NCI-H226 (cell line): ENCODE results near the gene EFHD2.
"Not testable (repeated sequence)": the region's sequence is repeated elsewhere in the genome, so short reads cannot be mapped to it uniquely, and the experiment has no call there.

ENCODE experiments used
- DNase-seq: peaks from one replicate; pipeline ENCODE4 v3.0.0-alpha.2; 2015

EFHD2 gene

DNA sequence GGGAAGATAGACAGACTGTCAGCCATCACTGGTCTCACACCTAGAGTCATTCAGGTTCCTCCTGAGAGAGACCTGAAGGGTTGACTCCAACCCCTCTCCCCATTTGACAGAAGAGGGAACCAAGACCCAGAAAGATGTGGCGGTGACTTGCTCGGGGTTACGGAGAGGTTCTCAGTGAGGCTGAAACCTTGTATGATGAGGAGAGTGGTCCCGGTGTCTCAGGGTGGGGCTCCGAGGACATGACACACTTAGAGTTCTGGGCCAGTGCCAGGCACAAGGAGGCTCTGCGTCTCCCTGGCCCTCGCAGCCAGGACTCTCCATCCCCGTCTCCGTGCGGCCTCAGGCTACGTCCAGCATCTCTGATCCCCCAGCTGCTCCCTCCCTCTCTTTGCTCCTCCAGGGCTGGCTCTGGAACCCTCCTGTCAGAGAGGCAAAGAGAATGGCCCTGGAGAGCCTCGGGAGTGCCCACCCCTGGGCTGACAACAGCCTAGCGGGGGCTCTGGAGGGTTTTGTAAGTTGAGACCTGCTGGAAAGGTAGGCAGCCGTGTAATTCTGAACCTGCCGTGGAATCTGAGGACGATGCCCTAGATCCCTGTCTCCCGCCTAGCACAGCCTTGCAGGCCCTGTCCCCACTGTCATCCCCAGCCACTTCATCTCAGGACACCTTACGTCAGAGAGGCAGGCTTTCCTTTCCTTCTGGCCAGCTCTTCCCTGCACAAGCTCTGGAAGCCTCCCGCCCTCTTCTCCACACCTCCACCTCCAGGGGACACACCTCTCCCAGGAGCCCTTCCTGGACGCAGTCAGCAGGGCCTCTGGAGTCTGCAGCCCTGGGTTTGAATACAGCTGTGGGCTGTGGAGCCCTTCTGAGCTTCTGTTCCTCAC, 4.1 kb downstream of the EFHD2 start:
- no peak for DNase-seq

DNA sequence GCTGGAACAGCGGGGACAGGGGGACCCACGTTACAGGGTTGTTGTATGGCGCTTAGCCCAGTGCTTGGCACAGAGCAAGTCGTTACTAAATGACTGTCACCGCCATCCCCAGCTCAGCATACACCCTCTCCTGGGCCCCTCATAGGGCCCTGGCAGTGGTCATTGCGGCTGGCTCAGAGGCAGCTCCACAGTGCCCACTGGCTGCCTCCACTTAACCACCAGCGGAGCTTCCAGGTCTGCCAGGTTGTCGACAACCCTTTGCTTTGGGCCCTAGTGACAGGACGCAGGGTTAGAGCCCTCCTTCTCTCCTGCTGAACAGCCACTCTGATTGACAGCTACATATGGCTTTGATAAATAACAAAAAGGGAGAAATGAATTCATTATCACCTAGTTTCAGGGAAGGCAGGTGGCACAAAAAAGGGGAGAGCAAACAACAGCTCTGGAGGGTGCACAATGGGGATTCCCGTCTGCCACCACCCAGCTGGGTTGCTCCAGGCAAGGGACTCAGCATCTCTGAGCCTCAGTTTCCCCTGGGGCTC, 4.8 kb downstream of the EFHD2 start:
- DNase-seq = no peak

DNA sequence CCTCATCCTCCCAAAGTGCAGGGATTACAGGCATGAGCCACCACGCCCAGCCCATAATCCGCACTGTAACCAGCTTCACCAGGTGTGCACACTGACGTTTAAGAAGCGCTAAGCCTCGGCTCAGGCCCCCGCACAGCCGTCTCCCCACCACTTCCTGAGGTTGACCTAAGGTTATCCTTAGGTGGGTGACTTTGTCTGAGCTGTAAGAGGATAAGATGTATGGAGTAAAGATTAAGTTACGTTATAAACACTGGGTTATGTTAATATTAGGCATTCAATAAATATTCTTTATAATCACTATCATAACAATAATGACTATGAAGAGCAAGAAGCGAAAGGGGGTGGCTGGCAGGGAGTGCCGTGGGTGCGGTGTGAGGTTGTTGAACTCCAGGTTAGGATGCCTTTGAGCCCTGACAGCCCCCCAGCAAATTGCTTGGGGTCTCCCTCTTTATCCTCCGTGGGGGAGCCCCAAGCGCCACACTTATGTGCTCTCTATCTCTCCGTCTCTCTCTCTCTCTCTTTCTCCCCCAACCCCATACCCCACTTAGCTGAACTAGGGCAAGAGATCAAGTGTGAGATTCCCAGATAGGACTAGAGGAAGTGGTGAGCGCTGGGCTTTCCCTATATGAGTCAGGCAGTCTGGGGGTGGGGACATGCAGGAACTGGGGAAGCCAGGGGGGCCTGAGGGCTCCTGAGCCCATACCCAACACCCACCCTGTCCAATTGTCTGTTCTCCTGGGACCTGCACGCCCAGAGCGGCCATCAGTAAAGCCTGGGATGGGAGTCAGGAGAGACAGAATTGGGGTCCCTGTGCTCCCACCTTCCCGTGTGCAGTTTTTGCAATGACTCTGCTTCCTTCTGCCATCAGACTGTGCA, 7.6 kb downstream of the EFHD2 start:
- DNase-seq = peak; percentile 84

DNA sequence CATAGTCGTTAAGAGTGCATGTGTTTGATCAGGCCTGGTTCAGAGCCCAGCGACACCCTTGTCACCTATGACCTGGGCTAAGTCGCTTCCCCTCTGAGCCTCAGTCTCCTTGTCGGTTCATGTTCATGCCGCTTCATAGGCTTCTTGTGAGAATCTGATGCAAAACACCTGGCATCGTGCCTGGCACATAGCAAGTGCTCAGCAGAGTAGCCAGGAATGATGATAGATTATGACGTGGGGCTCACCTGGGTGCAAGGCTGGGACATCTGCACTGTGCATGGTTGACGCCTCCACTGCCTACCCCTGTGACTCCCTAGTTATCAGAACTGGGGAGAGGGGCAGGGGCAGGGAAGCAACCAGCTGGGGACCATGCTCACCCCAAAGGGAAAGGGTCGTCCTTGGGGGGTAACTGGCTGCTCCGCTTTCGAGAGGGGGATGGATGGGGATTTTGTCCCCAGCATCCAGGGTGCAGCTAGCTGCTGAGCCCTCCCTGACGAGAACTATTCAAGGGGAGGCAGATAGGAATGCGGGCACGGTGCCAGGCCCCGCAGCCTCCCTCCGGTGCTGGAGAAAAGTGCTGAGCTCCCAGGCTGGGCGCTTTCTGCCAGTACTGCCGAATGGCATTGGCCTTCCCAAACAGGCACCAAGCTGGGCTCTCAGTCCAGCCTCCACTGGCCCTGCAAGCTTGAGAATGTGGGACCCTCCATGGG, 9.3 kb downstream of the EFHD2 start:
- DNase-seq = peak; percentile 78

DNA sequence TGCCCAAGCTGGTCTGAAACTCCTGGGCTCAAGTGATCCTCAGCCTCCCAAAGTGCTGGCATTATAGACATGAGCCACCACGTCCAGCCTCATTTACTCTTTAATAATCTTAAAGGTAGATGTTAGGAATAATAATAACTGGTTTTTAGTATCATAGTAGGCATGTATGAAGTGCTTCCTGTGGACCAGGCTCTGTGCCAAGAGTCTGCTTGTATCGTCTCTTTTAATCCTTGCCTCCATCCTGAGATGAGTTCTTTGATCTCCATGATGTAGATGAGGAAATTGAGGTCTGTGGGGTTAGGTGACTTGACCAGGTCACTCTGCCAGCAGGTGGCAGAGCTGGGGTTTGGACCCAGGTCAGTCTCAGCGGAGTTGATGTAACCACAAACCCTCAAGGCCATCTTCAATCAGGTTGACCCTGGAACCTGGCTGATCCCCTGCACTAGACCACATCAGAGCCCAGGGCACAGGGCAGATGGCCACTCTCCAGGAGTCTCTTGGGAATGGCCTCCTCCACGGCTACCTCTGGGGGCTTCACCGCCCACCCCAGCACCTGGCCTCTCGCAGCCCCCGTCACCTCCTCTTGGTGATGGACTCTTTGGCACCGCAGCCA, 11.3 kb downstream of the EFHD2 start:
- no peak for DNase-seq

DNA sequence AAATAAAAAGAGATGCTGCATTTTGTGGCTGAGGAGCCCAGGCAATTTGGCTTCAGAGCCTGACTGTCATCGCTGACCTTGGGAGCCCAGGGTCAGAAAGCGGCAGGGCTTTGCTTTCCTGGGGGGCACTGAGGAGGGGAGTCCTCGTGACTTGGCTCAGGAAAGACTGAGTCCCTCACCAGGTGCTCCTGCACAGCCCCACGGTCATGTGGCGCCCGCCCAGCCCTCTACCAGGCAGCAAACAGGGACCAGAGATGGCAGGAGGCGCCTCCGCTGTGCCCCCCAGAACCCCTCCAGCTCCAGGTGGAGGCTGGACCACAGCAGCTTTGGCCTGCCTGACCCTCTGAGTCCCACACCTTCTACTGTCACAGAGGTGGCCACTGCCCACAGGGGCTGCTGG, 13.2 kb downstream of the EFHD2 start:
- DNase-seq = no peak

DNA sequence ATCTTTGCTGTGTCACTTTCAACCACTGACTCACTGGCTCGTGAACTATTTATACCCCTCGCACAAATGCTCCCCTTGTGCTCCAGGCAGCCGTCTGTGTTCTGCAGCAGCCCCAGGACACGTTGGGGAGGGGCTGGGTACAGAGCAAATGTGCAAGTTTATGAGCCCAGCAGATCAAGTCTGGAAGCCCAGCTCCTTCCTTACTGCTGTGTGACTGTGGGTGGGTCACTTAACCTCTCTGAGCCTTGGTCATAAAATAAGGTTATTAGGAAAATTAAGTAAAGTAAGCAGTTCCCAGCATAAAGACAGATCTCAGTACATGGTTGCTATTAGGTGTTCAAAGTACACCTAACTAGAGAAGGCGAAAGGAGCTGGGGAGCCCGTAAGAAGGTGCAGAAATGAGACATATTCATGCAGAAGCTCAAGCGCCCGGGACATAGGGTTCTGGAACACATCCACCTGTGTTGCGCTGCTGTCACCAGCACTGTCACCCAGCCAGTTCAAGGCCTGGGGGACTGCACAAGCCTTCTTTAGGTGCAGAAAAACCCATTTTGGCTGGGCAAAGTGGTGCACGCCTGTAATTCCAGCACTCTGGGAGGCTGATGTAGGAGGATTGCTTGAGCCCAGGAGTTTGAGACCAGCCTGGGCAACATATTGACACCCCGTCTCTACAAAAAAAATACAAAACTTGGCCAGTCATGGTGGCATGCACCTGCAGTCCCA, 13.8 kb downstream of the EFHD2 start:
- DNase-seq = no peak

DNA sequence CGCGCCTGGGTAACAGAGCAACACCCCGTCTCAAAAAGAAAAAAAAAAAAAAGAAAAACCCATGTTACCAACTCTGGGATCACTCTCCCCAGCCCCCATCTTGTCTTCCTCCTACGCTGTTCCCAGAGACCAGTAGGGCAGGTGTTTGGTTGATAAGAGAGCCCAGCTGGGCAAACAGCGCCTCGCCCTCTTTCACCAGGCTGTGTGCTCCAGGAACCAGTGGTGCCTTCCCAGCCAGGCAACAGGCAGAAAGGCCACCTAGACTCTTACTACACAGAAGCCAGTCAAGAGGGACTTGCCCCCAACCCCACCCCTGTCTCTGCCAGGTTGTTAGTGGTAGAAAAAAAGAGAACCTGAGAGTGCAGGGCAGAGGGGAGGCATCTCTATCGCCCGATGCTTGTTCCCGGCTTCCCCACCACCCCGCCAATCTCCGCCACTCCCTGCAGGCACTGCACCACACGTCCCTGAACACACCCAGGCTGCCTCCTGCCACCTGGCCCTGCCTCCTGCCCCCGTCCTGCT, 14.5 kb downstream of the EFHD2 start:
- no peak for DNase-seq

DNA sequence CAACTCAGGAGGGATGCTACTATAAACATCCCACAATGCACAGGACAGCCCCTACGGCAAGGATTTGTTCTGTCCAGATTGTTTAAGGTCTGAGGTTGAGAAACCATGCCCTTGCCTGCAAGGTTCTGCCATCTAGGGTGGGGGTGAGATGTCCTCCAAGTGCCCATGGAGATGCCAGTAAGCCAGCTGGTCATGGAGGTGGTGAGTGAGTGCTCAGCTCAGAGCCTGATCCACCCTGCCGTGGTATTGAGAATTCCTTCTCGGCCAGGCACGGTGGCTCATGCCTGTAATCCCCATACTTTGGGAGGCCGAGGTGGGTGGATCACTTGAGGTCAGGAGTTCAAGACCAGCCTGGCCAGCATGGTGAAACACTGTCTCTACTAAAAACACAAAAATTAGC, 15.3 kb downstream of the EFHD2 start:
- DNase-seq = no peak

DNA sequence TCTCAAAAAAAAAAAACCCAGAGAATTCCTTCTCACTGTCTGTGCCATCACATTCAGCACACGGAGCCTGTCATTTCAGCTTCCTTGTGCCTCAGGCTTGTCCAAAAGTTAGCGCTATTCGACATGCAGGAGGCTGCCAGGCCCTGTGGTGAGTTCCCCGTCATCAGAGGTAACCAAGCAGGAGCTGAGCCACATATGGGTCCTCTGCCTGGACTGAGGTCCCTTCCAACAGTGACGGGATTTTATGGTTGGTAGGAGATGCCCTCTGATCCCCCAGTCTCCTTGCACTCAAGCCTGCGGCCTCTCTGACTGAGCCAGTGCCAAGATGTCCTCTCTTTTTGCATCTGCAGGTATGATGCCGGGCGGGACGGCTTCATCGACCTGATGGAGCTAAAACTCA, 15.8 kb downstream of the EFHD2 start:
- no peak for DNase-seq

DNA sequence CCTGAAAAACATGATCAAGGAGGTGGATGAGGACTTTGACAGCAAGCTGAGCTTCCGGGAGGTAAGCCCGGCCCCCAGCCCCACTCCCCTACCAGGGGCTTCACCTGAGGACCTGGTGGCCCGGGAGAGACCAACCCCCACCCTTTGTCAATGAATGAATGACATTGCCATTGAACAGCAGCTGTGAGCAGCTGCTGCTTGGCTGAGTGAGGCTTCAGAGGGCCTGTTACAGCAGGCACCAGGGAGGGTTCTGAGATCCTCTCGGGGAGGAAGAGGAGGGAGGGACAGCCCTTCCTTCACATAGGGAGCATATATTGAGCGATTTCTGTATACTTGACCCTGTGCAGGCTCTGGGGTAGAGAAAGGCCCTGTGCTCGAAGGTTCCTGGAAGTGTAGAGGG, 16.3 kb downstream of the EFHD2 start:
- DNase-seq = no peak

DNA sequence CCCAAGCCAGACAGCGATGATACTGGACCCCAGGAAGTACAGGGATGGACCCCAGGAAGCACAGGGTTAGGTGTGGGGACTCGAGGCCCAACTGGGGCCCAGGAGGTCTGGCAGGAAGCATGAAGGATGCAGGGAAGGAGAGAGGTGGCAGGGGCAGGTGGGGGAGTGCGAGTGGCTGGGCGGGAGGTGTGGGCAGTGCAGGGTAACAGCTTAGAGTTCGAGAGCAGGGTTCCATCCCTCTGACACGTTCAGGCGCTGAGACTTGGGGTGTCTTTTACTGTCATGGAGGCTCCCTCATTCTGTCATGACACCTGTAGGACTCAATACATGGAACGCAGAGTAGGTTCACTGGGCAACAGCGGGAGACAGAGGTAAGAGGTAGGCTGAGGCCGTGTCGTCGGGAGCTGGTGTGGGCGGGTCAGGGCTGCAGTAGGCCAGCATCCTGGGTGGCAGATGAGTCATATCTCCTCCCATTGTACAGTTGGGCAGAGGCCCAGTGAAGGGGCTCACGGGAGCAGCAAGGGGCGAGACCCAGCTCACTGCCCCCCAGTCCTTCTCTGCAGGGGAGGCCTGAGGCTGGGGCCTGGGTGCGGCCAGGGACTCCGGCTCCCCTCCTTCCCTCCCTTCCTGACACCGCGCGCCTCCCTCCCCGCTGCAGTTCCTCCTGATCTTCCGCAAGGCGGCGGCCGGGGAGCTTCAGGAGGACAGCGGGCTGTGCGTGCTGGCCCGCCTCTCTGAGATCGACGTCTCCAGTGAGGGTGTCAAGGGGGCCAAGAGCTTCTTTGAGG, 17.0 kb downstream of the EFHD2 start:
- peak; percentile 82 for DNase-seq

DNA sequence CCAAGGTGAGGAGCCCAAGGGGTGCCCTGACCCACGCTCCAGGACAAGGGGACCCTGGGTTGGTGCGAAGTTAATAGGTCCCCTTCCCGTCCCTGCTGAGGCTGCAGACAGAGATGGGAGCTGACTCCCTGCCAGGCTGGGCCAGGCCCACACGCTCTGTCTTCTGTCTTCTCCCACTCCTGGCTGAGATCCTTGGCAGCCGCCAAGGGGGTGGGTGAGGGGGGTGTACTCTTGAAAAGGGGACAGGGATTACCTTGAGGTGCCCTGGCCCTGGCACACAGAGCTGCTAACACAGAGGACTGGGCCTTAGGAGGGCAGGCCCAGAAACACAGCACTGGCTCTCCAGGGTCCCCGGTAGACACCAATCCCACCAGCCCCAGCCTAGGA, 17.6 kb downstream of the EFHD2 start:
- DNase-seq = no peak

DNA sequence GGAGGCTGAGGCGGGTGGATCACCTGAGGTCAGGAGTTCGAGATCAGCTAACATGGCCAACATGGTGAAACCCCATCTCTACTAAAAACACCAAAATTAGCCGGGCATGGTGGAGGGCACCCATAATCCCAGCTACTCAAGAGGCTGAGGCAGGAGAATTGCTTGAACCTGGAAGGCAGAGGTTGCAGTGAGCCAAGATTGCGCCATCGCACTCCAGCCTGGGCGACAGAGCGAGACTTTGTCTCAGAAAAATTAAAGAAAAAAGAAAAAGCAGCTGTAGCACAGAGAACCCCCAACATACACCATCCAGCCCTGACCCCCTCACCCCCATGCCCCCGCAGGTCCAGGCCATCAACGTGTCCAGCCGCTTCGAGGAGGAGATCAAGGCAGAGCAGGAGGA, 18.6 kb downstream of the EFHD2 start:
- not testable (repeated sequence) for DNase-seq

DNA sequence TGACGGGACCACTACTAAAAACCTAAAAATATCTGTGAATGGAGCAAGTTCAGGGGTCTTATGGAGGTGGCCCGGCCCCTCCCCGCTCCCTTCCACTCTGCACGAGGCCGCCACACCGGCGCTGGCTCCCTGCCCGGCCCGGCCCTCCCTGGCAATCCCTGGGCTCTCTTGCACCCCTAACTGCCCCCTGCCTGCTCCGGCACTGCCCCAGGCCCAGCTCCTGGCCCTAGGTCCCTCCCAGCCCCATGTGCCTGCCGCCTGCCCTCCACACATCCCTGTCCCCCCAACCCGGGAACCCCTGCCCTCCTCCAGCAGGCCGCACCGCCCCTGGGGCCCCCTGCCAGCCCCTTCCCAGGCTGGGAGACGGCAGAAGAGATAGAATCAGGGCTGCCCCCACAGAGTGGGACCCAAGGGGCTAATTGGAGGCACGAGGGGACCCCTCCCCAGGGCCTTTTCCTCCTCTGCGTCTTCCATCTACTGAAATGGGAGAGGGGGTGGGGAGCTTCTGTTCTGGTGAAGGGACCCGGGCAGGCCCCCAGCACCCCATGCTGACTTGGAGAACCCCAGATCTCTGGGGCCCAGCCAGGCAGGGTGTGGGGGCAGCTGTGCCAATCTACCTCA, 19.2 kb downstream of the EFHD2 start:
- DNase-seq = no peak

DNA sequence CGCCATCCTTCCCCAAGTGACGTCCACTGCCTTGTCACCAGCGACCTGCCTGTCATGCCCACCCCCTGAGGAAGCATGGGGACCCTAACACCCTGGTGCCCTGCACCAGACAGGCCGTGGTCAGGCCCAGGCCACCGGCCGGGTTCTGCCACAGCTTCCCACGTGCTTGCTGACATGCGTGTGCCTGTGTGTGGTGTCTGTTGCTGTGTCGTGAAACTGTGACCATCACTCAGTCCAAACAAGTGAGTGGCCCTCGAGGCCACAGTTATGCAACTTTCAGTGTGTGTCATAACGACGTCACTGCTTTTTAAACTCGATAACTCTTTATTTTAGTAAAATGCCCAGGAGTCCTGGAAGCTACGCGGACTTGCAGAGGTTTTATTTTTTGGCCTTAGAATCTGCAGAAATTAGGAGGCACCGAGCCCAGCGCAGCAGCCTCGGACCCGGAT, 20.0 kb downstream of the EFHD2 start:
- DNase-seq = no peak

DNA sequence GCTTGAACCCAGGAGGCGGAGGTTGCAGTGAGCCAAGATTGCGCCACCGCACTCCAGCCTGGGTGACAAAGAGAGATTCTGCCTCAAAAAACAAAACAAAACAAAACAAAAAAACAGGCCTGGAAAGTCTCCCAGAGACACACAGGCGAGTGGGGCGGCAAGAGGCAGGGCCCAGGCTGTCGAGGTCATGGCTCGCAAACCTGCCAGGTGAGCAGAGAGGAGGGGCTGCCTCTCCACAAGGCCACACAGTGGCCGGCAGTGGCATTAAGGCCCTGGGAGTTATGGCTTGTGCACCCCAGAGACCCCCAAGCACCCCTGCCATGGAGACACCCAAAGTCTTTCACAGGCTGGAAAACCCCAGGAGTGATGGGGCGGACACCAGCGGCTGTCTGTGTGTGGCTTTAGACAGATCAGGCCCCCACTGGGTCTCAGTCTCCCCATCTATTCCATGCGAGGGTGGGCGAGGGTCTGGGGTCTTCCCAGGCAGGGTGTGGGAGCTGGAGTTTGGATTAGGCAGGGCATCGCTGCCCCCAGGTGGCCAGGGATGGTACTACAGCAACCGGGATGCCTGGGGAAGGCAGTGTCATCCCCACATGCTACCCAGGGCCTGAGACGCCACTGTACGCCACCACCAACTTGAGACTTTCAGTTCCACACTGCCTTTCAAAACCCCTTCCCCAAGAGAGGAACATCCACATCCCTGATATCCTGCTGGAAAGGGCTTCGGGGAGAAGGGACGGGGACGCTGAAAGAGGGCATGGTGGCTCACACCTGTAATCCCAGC, 21.3 kb downstream of the EFHD2 start:
- peak; percentile 16 for DNase-seq

DNA sequence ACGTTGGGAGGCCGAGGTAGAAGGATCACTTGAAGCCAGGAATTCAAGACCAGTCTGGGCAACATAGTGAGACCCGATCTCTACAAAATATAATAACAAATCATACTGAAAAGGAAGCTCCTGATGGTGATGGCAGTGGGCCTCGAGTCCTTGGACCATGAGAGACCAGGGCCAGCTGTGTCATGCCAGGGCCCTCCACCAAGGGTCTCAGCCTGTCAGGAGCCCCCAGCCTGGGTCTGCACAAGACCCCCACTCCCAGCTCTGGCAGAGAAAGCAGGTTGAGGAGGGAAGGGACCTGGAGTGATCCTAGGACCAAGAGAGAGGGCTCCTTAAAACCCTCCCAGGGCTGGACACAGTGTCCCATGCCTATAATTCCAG, 21.9 kb downstream of the EFHD2 start:
- peak; percentile 1 for DNase-seq

DNA sequence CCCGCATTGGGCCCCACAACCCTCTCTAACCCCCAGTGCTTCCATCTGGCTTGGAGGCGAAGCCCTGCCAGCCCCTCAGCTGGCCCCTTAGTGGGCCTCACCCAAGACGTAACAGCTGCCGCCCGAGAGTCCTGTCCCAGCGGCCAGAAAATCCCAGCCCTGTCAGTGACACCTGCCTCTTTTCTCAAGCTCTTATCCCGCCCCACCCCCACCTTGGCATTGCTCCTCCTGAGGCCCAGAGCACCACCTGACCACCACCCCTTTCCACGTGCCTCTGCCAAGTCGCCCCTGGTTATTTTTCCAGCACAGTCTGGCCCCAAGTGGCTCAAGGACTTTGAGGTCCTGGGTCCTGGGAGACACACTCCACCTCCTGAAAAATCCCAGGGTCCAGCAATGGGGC, 22.6 kb downstream of the EFHD2 start:
- no peak for DNase-seq

DNA sequence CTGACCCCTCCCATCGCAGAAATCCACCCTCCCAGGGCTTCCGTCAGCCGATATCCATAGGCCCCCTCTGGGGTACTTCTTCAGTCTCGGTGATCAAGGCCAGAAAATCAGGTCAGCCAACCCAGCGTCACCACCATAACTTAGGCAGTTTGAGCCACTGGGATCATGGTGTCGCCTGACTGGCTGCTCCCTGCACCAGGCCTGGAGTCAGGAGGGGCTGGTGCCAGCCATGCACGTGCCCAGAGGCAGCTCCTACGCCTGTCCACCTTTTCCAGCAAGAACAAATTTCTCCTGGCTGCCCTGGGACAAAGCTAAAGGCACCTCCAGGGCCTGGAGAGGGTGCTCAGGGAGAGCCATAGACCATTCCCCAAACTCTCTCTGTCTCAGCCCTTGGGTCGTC, 23.8 kb downstream of the EFHD2 start:
- no peak for DNase-seq
